WTC11 (cell line): Measurements from ENCODE around the gene KRTAP4-1. TPM values are rescaled to one million over a fixed set of nuclear protein-coding genes. Genes with fewer than 3 reads are reported as not detected.

Experiments
- AFF4 ChIP-seq: sonication (generic); formaldehyde crosslinking; IDR thresholded peaks from 2 replicates; pipeline ENCODE4 v1.8.1; 2023; ENCODE audit warnings: mild to moderate bottlenecking, missing genetic modification reagents, borderline replicate concordance
- ATF6 ChIP-seq: sonication (generic); formaldehyde crosslinking; IDR thresholded peaks from 2 replicates; pipeline ENCODE4 v1.8.1; 2023; ENCODE audit warnings: mild to moderate bottlenecking, missing genetic modification reagents
- CTCF ChIP-seq: fragments of 200-600 bp; IDR thresholded peaks from 2 replicates; pipeline ENCODE4 v1.8.0; 2022; ENCODE audit warnings: antibody characterized with exemption
- ESRRA ChIP-seq: sonication (generic); formaldehyde crosslinking; IDR thresholded peaks from 2 replicates; pipeline ENCODE4 v1.8.1; 2022; ENCODE audit warnings: mild to moderate bottlenecking, missing genetic modification reagents, borderline replicate concordance
- GRHL2 ChIP-seq: fragments of 250-450 bp; sonication (Bioruptor Pico); IDR thresholded peaks from 2 replicates; pipeline ENCODE4 v1.8.0; 2022; ENCODE audit warnings: mild to moderate bottlenecking, moderate library complexity; ENCODE audit not compliant: insufficient replicate concordance, severe bottlenecking
- HMGA2 ChIP-seq: fragments of 250-450 bp; sonication (Bioruptor Pico); IDR thresholded peaks from 2 replicates; pipeline ENCODE4 v1.4.0; 2021; ENCODE audit warnings: mild to moderate bottlenecking, moderate library complexity
- MLX ChIP-seq: sonication (generic); formaldehyde crosslinking; IDR thresholded peaks from 2 replicates; pipeline ENCODE4 v1.8.1; 2023; ENCODE audit warnings: mild to moderate bottlenecking, missing genetic modification reagents, moderate library complexity
- NFATC4 ChIP-seq: fragments of 250-450 bp; sonication (Bioruptor Pico); IDR thresholded peaks from 2 replicates; pipeline ENCODE4 v1.9.0; 2021; ENCODE audit warnings: mild to moderate bottlenecking
- PRDM15 ChIP-seq: sonication (generic); formaldehyde crosslinking; IDR thresholded peaks from 2 replicates; pipeline ENCODE4 v1.8.0; 2022; ENCODE audit warnings: missing genetic modification reagents
- TP53 ChIP-seq: sonication (generic); formaldehyde crosslinking; IDR thresholded peaks from 2 replicates; pipeline ENCODE4 v1.8.1; 2023; ENCODE audit warnings: mild to moderate bottlenecking, missing genetic modification reagents
- ZMAT4 ChIP-seq: fragments of 250-450 bp; sonication (Bioruptor Pico); IDR thresholded peaks from 2 replicates; pipeline ENCODE4 v1.9.0; 2021; ENCODE audit warnings: mild to moderate bottlenecking
- ZNF281 ChIP-seq: sonication (generic); formaldehyde crosslinking; IDR thresholded peaks from 2 replicates; pipeline ENCODE4 v1.8.0; 2023; ENCODE audit warnings: mild to moderate bottlenecking, missing genetic modification reagents
- ZNF317 ChIP-seq: sonication (generic); formaldehyde crosslinking; IDR thresholded peaks from 2 replicates; pipeline ENCODE4 v1.8.1; 2023; ENCODE audit warnings: low read depth, mild to moderate bottlenecking, moderate library complexity, missing genetic modification reagents, borderline replicate concordance
- ZNF423 ChIP-seq: fragments of 250-450 bp; sonication (Bioruptor Pico); IDR thresholded peaks from 2 replicates; pipeline ENCODE4 v2.1.2; 2022; ENCODE audit warnings: mild to moderate bottlenecking, moderate library complexity
- ZNF512 ChIP-seq: sonication (generic); formaldehyde crosslinking; IDR thresholded peaks from 2 replicates; pipeline ENCODE4 v1.8.1; 2022; ENCODE audit warnings: missing genetic modification reagents, borderline replicate concordance
- ZSCAN18 ChIP-seq: fragments of 250-450 bp; sonication (Bioruptor Pico); IDR thresholded peaks from 2 replicates; pipeline ENCODE4 v2.1.2; 2022; ENCODE audit warnings: mild to moderate bottlenecking, moderate library complexity
- total RNA-seq: library from RNA; stranded (reverse); gene quantifications from 3 replicates; pipeline ENCODE4 v1.2.3, GENCODE V29; 2021

The KRTAP4-1 gene
- total RNA-seq, 1 experiment from 2014 or later, result not detected

GRCh38 chr17:41211845-41212466 lies 27.2 kb upstream of the KRTAP4-1 start (continued):
- TF ChIP-seq MLX (CRISPR knock-in tag) (no peak), PRDM15 (CRISPR knock-in tag) (no peak), CTCF (no peak), TP53 (no peak), ZMAT4 (CRISPR knock-in tag) (no peak), ZNF317 (no peak), ZNF423 (CRISPR knock-in tag) (no peak), NFATC4 (CRISPR knock-in tag) (no peak), HMGA2 (CRISPR knock-in tag) (no peak), ZSCAN18 (CRISPR knock-in tag) (no peak), ATF6 (CRISPR knock-in tag) (no peak), GRHL2 (CRISPR knock-in tag) (no peak), AFF4 (no peak), ZNF512 (CRISPR knock-in tag) (no peak), ESRRA (CRISPR knock-in tag) (no peak), ZNF281 (CRISPR knock-in tag) (no peak)
